Endothelial cell (in vitro differentiated cells): ENCODE data around the gene BMP7. TPM values are rescaled to one million over a fixed set of nuclear protein-coding genes. Genes with fewer than 3 reads are reported as not detected.

Experiments used
- DNase-seq: peaks from one replicate; pipeline ENCODE4 v3.0.0; 2021; ENCODE audit warnings: low spot score
- H3K27ac Mint-ChIP-seq: one replicate; pipeline ENCODE4 v1.8.0; 2021; ENCODE audit warnings: mixed read lengths, inconsistent platforms; ENCODE audit not compliant: unreplicated experiment
- H3K27me3 Mint-ChIP-seq: one replicate; pipeline ENCODE4 v1.8.0; 2021; ENCODE audit warnings: mild to moderate bottlenecking, moderate library complexity, mixed read lengths, inconsistent platforms; ENCODE audit not compliant: unreplicated experiment
- H3K36me3 Mint-ChIP-seq: one replicate; pipeline ENCODE4 v1.8.0; 2021; ENCODE audit warnings: mild to moderate bottlenecking, low read depth, mixed read lengths, inconsistent platforms; ENCODE audit not compliant: unreplicated experiment
- H3K4me1 Mint-ChIP-seq: one replicate; pipeline ENCODE4 v1.8.0; 2021; ENCODE audit warnings: mild to moderate bottlenecking, mixed read lengths, inconsistent platforms; ENCODE audit not compliant: unreplicated experiment
- H3K4me3 Mint-ChIP-seq: one replicate; pipeline ENCODE4 v1.8.0; 2021; ENCODE audit warnings: mild to moderate bottlenecking, mixed read lengths, inconsistent platforms; ENCODE audit not compliant: unreplicated experiment
- H3K9me3 Mint-ChIP-seq: one replicate; pipeline ENCODE4 v1.8.0; 2021; ENCODE audit warnings: mixed read lengths, inconsistent platforms; ENCODE audit not compliant: unreplicated experiment
- CTCF ChIP-seq: fragments of 200-600 bp; sonication (generic); IDR thresholded peaks from one replicate; pipeline ENCODE4 v1.5.0; 2021; ENCODE audit warnings: antibody characterized with exemption; ENCODE audit not compliant: unreplicated experiment
- total RNA-seq: library from RNA; stranded (reverse); fragmentation: NEBNext Ultra II Directional; extraction: Animal tissue kit (Norgen Biotek cat#: 25700); gene quantifications from one replicate; pipeline ENCODE4 v1.2.1, GENCODE V29; 2021; ENCODE audit not compliant: unreplicated experiment

The BMP7 gene
- total RNA-seq, 1 donor from 2014 or later: 0.38 TPM

- no peaks in the 10 kb centered on the region for H3K9me3 Mint-ChIP-seq
- H3K4me3 Mint-ChIP-seq: no peak overlapping the region
- H3K4me1 Mint-ChIP-seq: no peaks in the 10 kb centered on the region
- DNase-seq: no peak
- H3K36me3 Mint-ChIP-seq: no peaks in the 10 kb centered on the region
- no peak for TF ChIP-seq CTCF
- no peak overlapping the region for H3K27ac Mint-ChIP-seq
- peaks cover 7% of the 10 kb centered on the region for H3K27me3 Mint-ChIP-seq
Observed at GRCh38 chr20:57185188-57185743, 81.2 kb downstream of the BMP7 start.

- DNase-seq: no peak
- no peak overlapping the region for H3K4me3 Mint-ChIP-seq
- no peak for TF ChIP-seq CTCF
- no peaks in the 10 kb centered on the region for H3K36me3 Mint-ChIP-seq
- no peaks in the 10 kb centered on the region for H3K9me3 Mint-ChIP-seq
- H3K4me1 Mint-ChIP-seq: peaks cover 4% of the 10 kb centered on the region
- peaks cover 6% of the 10 kb centered on the region for H3K27me3 Mint-ChIP-seq
- no peak overlapping the region for H3K27ac Mint-ChIP-seq
Observed at GRCh38 chr20:57183457-57184009, 82.9 kb downstream of the BMP7 start.

DNA sequence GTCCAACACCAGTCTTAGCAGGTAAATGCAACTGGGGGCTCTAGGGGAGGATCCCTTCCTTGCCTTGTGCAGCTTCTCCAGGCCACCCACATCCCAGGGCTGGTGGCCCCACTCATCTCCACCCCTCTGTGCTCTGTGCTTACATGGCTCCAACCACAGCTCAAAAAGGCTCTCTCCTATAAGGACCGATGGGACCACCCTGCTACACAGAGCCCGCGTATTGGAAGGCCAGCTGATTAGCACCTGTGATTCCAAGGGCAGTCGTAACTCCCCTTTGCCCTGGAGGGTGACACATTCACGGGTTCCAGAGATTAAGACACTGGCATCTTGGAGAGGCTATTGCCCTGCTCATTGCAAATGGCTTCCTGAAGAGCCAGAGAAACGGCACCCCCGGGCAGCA, 84.8 kb downstream of the BMP7 start:
- Mint-ChIP-seq H3K27ac (no peak overlapping the region), H3K36me3 (peaks cover 1% of the 10 kb centered on the region), H3K4me1 (peaks cover 8% of the 10 kb centered on the region), H3K27me3 (peaks cover 8% of the 10 kb centered on the region), H3K9me3 (no peaks in the 10 kb centered on the region), H3K4me3 (no peak overlapping the region)
- no peak for TF ChIP-seq CTCF
- DNase-seq: no peak

- TF ChIP-seq CTCF: no peak
- Mint-ChIP-seq H3K9me3 (no peaks in the 10 kb centered on the region), H3K36me3 (peaks cover 3% of the 10 kb centered on the region), H3K4me3 (no peak overlapping the region), H3K4me1 (peaks cover 8% of the 10 kb centered on the region), H3K27ac (no peak overlapping the region), H3K27me3 (peaks cover 6% of the 10 kb centered on the region)
- DNase-seq: no peak
Observed at GRCh38 chr20:57180954-57181353, 85.5 kb downstream of the BMP7 start.

DNA sequence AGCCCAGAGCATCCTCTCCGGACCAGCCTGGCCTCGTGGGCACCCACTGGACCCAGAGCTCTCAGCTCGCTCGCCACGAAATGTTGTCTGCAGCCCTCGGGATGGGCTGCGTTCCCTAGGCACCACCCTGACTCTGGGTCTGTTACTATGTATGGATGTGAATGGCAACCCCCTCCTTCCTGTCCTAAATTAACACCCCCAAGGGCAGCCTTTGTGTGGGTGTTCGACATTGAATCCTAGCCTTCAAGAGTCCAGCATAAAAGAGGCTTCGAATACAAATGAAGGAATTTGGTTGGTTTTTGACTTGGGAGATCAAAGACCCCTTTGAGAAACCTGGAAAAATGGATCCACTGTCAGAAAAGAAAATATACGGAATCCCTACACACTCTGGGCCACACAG, 86.1 kb downstream of the BMP7 start:
- no peak for TF ChIP-seq CTCF
- Mint-ChIP-seq H3K4me1 (peaks cover 10% of the 10 kb centered on the region), H3K27me3 (peaks cover 6% of the 10 kb centered on the region), H3K9me3 (no peaks in the 10 kb centered on the region), H3K27ac (no peak overlapping the region), H3K4me3 (no peak overlapping the region), H3K36me3 (peaks cover 3% of the 10 kb centered on the region)
- no peak for DNase-seq
